Islet precursor cell (in vitro differentiated cells): ENCODE data around the gene JMJD1C.
A peak's percentile ranks its signal among the peaks of the same experiment; 100 is the strongest.

Experiments
- DNase-seq: peaks from one replicate; pipeline ENCODE4 v3.0.0-alpha.2; 2018

JMJD1C gene

DNA sequence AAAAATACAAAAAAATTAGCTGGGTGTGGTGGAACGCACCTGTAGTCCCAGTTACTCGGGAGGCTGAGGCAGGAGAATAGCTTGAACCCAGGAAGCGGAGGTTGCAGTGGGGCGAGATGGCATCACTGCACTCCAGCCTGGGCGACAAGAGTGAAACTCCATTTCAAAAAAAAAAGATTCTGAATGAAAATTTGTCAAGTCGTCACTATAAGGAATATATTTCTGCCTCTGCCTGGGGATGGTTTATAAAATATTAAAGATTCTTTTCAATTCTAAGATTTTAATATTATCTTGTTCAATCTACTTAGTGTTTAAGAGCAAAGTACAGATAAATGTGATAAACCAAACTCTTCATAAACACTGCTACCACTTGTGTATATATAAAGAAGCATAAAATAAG lies 185.4 kb downstream of the JMJD1C start:
- DNase-seq, result no peak

DNA sequence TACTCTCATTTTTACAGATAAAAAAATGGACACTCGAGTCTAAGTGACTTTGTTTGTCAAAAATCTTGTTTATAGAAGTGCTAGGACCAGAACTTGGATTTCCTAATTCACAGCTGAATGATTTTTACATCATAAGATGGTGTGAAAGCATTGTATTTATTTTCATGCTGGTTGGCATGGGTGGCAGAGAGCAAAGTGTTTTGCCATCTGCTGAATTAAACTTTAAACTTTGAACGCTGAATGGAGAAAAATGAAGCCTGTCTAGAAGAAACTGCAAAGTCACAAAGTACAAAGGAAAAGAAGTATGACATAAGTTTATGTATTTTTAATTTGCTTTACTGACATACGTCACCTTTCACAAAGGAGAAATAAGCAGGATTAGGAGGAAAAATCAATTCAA lies 190.7 kb downstream of the JMJD1C start:
- no peak for DNase-seq

DNA sequence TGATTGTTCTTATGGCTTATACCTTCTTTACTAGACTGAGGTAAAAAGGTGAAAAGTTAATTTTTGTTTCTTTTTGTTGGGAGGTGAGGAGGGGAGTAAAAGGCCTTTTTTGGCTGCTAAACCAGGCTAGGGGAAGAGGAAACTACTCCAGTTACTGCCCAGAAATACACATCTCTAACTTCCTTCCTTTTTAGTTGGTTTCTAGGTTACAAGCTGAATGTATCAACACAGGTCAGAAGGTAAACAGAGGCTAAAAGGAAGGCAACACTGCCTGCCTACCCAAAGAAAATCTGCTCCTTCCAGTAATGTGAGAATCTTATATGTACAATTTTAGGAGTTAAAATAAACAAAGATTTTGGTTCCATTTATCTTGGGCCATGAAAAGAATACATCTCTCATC lies 192.2 kb downstream of the JMJD1C start:
- no peak for DNase-seq

DNA sequence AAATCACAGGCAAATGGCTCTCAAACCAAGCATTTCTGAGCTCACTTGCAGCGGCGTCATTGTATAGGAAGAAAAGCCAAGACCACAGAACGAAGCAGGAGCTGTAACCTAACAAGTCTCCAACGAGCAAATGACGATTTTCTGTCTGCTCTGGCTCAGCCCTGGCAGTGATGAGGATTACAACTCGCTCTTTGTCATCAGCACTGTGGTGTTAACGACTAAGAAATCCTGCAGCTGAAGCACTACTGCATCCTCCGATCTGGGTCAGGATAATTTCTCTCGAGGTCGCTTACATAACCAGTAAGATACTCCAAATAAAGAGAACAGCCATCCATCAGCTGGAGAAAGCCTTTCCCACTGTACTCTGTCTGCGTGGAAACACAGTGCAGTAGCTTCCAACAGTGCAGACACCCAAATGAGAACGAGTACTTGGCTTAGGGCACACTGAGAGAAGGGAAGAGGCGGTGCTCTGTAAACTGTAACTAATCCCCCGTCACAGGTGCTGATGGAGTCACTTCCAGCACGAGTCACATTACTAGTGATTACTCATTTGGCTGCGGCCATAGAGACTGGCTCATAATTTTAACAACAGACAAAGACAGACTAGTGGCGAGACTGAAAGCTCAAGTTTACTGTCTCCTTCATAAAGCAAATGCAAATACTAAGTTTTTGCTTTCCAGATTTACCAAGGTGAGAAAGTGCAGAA lies 196.8 kb downstream of the JMJD1C start:
- DNase-seq, result peak; percentile 95

DNA sequence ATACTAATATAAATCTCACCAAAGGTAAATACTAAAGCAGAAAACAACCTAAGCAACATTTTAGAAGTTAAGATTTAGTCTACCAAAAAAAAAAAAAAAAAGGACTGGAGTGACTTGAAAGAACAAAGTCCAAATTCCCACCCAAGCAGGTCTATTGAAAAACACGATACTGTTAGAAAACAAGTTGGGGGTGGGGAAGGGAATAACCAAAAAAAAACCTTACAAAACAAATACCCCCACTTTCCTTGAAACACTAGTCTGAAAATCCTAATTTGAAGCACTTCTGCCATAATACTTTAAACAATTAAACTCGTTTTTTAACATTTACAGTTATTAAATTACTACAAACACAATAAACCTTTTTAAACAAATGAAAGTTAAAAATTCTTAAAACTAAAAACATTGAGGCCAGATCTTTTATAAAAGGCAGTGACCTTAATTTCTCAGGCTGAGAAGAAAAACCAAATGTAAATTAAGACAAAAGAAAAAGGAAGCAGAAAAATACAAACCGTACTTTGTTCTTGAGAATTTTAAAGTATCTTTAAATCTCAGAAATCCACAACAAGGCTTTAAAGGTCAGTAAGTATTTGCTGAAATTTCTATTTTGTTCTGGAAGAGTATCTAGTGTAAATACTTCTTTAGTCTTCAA lies 197.5 kb downstream of the JMJD1C start:
- no peak for DNase-seq

DNA sequence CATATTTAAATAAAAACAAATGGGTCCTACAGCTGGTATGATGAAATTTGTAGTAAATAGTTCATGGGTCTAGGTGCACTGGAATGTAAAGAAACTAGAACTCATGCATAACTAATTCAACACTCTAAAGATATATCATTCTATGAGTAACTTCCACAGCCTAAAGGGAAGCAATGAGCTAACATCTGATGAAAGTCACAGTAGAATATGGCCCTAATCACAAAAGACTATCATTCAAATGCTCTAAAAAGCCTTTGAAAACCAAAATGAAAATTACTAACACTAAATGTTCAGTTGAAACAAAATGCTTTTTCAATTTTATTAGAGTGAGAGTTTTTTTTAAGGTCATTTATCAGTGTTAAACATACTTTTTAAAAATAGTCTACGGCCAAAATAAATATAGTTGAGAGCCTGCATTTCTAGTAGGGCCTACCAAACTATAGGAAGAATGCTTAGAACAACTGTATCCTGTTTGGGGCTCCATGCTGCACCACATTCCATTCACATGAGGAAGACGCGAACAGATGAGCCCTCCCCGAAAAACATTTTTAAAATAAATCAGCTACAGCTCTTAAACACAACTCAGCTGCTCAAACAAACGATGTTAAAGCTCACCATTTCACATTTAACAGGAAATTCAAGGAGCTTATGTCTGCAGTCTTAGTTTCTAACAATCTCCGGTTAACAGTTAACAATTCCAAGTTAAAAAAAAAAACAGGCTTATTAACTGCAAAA lies 198.2 kb downstream of the JMJD1C start:
- peak; percentile 68 for DNase-seq

DNA sequence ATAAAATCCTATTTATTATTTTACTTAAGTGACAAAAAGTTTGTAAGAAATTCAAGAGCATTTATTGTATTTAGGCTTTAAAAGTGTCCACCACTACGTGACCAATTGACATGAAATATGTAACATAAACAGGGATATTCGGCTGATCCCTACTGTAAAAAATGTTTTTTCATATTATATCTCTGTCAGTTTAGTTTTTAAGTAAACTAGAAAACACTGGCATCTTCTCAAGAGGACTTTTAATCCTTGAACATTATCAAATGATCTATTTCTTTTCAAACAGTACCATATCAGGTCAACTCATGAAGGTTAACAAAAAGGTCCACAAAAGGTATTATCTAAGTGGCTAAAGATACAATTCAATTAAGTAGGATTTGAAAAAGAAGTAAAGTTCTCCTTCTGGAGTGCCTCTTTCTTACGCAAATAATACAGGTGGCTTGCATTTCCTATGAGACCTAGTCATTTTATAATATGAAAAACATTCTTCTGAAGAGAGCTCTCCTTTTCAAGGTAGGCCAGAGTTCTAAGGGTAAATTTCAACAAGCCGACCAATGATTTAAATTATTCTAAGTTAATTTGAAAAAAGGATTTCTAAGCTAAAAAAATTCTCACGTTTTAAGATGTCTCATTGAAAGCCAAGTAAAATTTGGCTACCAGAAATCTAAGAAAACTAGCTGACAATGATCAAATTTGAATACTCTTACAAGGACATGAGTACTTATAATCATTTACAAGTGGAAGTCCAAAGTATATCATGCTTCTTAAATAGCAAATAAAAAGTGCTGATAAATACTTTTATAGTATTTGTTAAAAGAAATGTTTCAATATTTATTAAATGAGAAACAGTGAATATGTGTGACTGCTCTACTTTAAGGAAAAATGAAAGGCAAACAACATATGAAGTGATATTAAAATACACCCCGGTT lies 199.1 kb downstream of the JMJD1C start:
- no peak for DNase-seq

DNA sequence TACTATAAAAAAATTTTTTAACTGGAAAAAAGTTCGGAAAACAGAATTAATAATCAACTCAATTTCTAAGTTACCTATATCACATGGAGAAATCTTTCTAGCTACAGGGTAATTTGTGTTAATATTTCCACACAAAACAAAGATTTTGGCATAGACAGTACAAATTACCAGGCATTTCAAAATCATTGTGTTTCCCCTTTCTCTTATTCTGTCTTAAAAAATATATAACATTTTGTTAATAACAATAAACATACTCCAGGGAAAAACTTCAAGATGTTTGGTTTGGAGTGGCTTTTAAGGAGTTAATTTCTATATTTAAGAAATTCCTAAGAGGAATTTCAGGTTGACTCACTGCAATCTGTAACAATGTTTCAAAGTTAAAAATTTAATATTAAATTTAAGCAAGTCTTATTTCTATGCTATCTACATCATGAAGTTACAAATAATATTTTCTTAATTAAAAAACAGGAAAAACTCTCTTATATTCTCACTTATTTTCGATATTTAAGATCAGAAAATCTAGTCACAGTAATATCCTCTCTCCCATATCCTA lies 200.0 kb downstream of the JMJD1C start:
- DNase-seq, result no peak

DNA sequence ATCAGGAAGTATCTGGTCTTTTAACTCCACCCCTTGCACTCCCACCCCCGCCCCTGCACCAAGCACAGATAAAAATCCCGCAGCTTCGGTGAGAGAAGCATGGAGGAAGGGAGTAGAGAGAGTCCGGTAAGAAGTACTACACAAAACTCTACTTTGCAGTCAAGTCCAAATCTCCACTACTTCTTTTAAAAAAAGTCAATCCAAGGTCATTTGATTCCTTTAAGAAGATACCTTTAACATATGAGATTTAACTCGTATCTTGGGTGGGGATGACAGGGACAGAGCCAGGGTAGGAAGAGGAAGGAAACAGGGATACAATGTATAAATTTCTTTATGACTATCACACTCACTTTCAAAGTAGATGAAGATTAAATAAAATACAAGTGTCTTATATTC lies 200.6 kb downstream of the JMJD1C start:
- DNase-seq, result peak; percentile 68

DNA sequence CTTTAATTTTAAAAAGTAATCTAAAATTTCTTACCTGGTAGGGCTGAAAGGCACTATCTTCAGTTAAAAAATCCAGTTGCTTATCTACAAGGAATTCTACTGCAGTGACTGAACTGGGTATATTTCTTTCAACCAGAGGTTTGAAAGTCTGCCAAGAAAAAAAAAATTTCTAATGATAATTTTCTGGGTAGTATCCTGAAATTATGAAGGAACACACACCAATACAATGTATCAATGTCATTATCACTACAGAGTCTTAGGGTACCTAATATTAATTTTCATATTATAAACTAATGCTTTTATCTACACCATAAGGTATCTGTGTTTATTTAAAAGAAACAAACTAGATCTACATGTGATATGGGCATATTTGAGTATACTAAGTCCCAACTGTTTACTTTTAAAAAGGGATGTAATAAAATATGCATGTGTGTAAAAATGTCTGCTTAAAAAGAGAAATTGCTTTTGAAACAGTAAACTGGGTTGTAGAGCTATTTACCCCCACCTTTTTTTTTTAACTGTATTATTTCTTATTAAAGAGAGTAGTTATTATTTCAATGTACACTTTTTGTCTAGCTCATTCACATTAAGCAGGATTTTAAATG lies 201.1 kb downstream of the JMJD1C start:
- DNase-seq, result no peak

DNA sequence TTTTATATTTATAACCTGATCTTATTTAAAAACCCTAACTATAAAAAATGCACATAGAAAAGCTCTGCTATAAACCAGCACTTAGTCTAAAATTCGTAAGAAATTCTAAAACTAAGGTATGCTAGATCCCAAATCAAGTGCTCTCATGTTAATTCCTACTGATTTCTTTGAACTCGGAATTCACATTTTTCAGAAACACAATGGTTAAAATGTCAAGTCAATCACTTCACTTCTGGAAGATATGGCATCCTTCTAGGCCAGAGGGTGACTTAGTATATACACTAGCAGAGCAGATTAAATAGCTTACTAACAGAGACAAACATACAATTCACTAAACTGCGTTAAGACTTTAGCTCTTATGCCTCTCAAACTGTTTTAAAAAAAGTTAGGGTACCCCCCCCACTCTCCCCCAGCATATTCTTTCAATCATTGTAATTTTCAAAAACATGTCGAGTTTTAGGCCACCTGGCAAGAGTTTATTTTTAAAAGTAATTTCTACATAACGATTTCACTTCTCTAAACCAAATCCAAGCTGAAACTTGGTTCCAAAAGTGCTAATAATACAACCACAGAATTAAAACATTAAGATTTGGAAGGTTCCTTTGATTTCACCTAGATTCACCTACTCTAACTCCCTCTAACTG lies 203.2 kb downstream of the JMJD1C start:
- DNase-seq, result no peak

DNA sequence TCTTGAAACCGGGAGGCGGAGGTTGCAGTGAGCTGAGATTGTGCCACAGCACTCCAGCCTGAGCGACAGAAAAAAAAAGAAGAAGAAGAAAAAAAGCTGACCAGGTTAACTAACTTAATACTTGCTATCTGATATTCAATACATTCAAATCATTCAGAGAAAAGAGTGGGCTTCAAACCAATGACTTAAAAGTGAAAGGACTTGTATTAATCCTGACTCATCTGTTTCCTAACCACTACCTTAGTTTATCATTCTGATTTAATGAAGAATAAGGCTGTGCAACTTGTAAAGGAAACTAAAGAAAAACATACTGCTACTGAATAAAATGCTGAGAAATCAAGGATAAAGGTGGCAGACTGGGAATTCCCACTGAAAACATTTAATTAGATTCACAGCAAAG lies 204.3 kb downstream of the JMJD1C start:
- DNase-seq, result no peak

DNA sequence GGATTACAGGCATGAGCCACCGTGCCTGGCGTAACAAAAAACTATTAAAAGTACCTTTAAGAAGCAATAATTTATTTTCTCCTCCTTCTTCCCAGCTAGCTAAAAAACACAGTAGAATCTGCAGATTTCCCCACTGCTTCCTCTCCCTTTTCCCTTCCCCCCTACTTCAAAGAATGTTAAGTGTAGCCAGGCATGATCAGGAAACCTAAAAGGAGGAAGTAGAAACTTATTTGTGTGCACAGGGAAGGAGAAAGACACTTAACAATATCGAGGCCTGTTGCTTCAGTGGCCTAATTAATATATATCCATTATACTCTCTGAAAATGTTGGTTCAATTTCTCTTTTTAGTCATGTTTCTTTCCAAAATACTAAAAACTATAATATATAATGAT lies 204.9 kb downstream of the JMJD1C start:
- no peak for DNase-seq

DNA sequence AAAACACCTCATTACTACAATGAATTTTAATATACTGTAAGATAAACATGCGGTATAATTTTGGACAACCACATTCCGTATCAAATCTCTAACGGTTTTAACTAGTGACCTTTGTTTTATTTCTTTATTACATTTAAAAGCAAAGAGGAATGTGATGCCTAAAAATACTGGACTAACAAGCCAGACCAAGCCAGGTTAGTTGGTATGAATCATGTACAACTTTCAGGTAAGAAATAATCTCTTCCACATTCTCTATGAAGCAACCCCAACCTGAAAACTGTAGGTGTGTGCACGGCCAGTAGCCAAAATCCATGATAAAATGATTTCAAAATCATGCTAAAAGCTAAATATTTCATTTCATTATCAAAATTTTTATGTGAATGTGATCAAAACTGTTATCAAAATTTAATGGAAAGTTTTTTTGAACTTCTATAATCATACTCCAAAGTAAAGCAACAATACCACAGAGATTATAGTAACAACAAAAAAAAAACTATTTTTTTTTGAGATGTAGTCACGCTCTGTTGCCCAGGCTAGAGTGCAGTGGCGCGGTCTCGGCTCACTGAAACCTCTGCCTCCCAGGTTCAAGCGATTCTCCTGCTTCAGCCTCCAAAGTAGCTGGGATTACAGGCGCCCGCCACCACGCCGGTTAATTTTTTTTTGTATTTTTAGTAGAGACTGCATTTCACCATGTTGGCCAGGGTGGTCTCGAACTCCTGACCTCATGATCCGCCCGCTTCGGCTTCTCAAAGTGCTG lies 205.5 kb downstream of the JMJD1C start:
- no peak for DNase-seq

DNA sequence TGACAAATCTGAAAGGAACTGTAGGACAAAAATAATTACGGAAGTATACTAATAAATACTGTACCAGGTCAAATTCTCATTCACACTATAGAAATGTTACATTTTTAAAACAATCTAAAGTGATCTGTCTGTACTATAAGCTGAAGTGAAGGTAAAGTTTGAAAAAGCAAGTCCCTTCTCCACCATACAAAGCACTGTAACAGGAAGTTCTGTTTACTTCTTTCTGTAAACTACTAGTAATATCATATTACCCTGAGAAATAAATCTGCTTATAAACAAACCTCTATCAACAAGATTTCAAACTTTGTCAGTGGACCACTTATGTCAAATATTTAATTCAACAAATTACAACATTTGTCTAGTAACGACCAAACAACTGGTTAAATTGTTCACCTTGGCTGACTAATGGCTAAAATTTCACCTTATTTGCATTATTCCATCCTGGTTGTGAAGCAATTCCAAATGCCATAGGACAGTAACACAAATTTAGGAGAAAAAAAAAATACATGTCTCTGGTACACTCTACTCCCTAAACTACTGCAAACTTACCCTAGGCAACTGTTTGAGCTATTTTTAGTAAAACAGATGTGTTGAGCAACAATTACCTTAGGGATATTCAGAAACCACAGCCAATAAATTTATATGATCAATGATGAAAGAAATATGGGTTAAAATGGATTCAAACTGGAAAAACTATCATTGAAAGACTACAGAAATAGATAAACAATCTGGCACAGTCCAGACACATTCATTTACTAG lies 206.7 kb downstream of the JMJD1C start:
- DNase-seq, result no peak

DNA sequence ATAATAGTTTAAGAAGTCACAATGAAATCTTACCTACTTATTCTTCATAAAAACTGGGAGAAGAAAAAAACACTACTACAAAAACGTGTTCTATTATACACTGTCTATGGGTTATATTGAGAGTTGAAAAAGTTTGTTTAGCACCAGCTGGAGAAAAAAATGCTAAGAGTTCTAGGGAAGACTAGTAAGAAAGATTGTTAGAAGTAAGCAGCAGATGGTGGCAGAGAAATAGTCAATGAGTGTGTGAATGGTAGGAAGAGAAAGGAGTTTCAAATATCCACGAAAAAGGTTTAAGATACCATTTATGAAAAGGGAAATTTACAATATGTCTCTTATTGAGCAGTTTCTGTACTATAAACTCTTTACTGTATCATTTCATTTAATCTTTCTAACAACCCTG lies 208.0 kb downstream of the JMJD1C start:
- no peak for DNase-seq

DNA sequence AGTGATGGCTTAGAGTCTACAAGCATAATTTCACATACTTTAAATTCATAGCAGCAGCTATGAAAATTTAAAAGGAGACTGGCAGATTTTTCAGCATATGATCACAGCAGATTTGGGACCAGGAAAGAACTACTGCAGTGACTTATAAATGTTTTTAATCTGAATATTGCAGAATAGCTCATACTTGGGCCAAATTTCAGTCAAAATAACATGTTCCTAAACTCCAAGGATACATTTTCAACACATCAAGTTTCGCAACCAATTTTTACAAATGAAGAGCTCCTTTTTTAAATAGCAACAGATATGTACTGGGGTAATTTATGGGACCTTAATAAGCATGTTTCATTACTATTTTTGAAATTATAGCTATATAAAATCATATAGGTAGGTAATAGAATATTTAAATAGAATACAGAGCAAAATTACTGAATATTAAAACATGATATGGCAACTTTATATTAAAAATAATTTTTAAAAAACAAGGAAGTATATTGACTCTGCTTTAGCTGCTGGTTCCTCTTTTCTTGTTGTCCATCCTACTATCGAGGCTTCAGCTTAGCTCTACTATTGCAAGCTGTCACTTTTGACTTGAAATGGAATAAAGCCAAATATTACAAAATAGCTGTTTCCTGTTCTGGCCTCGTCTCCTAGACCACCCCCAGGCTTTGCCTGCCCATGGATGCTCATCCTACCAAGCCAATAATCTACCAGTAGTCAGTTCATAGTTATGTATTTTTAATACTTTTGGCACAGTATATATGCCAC lies 209.6 kb downstream of the JMJD1C start:
- no peak for DNase-seq

DNA sequence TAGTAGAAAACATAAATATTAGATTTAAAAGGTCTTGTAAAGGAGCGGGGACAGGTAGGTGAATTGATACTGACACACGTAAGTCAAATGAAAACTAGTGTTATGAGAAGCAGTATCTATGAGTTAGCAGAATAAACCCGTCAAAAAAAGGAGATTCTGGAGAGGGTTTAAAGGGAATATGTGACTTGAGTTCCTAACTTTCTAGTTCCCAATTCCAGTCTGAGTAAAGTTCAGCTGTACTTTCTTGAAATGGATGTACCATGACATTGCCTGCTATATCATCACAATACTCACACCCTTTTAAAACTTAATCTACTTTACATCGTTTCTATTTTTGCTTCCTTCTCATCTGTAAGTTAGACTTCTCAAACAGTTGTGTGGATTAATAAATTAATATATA lies 210.5 kb downstream of the JMJD1C start:
- no peak for DNase-seq

DNA sequence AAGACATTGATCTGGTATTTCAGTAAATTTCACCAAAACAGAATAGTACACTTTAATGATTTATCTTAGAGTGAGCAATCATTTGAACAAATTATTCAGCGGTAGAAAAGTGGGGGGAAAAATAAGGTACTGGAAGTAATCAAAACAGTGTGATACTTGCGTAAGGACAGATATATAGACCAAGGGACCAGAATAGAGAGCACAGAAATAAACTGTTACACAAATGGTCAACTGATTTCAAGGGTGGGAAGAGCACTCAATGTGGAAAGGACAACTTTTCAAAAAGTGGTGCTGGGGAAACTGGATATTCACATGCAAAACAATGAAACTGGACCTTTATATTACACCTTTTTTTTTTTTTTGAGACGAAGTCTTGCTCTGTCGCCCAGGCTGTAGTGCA lies 212.7 kb downstream of the JMJD1C start:
- DNase-seq, result no peak
